H9 (cell line): ENCODE results near the gene EDAR. TPM values are rescaled to one million over a fixed set of nuclear protein-coding genes. Genes with fewer than 3 reads are reported as not detected.

Experiments
- DNase-seq: peaks from one replicate; pipeline ENCODE4 v3.0.0-alpha.2; 2017
- H2AFZ ChIP-seq: one replicate; pipeline ENCODE4 v1.6.1; 2013; ENCODE audit warnings: mild to moderate bottlenecking, low read length, control low read depth, moderate library complexity
- H2AK5ac ChIP-seq: 2 replicates; pipeline ENCODE4 v1.6.1; 2013; ENCODE audit warnings: low read length, control low read depth, mixed read lengths; ENCODE audit not compliant: insufficient read length
- H2BK120ac ChIP-seq: one replicate; pipeline ENCODE4 v1.6.1; 2013; ENCODE audit warnings: low read depth, mild to moderate bottlenecking, low read length, control low read depth, inconsistent platforms; ENCODE audit not compliant: poor library complexity, severe bottlenecking
- H2BK12ac ChIP-seq: 2 replicates; pipeline ENCODE4 v1.6.1; 2013; ENCODE audit warnings: low read length, control low read depth, mixed read lengths, low read depth; ENCODE audit not compliant: insufficient read length
- H2BK15ac ChIP-seq: 2 replicates; pipeline ENCODE4 v1.6.1; 2013; ENCODE audit warnings: low read depth, low read length, control low read depth
- H2BK20ac ChIP-seq: one replicate; pipeline ENCODE4 v1.6.1; 2013; ENCODE audit warnings: low read depth, mild to moderate bottlenecking, low read length, control low read depth, inconsistent platforms; ENCODE audit not compliant: poor library complexity, severe bottlenecking
- H2BK5ac ChIP-seq: 2 replicates; pipeline ENCODE4 v1.6.1; 2013; ENCODE audit warnings: low read length, control low read depth, mixed read lengths; ENCODE audit not compliant: insufficient read length
- H3K14ac ChIP-seq: 2 replicates; pipeline ENCODE4 v1.6.1; 2013; ENCODE audit warnings: low read length, control low read depth; ENCODE audit not compliant: insufficient read depth
- H3K18ac ChIP-seq: 2 replicates; pipeline ENCODE4 v1.6.1; 2013; ENCODE audit warnings: low read depth, mild to moderate bottlenecking, mixed read lengths, low read length, control low read depth; ENCODE audit not compliant: insufficient read length
- H3K23ac ChIP-seq: 2 replicates; pipeline ENCODE4 v1.6.1; 2013; ENCODE audit warnings: low read length, control low read depth, mixed read lengths, low read depth; ENCODE audit not compliant: insufficient read length
- H3K23me2 ChIP-seq: 2 replicates; pipeline ENCODE4 v1.6.1; 2013; ENCODE audit warnings: low read depth, mild to moderate bottlenecking, mixed read lengths, low read length, control low read depth; ENCODE audit not compliant: insufficient read length, poor library complexity, severe bottlenecking
- H3K27ac ChIP-seq: 2 replicates; pipeline ENCODE4 v1.5.1; 2013; ENCODE audit warnings: low read length, control low read depth, mixed read lengths, low read depth; ENCODE audit not compliant: insufficient read length
- H3K27me3 ChIP-seq: 2 replicates; pipeline ENCODE4 v1.6.1; 2013; ENCODE audit warnings: low read length, control low read depth, inconsistent platforms; ENCODE audit not compliant: insufficient read depth
- H3K4ac ChIP-seq: 2 replicates; pipeline ENCODE4 v1.6.1; 2013; ENCODE audit warnings: low read depth, mild to moderate bottlenecking, control low read depth, inconsistent platforms, low read length, moderate library complexity
- H3K4me1 ChIP-seq: 2 replicates; pipeline ENCODE4 v1.6.1; 2013; ENCODE audit warnings: low read length, control low read depth, inconsistent platforms; ENCODE audit not compliant: insufficient read depth
- H3K4me2 ChIP-seq: 2 replicates; pipeline ENCODE4 v1.6.1; 2013; ENCODE audit warnings: low read length, control low read depth, mixed read lengths; ENCODE audit not compliant: insufficient read length, insufficient read depth
- H3K56ac ChIP-seq: 2 replicates; pipeline ENCODE4 v1.6.1; 2013; ENCODE audit warnings: low read depth, mild to moderate bottlenecking, mixed read lengths, low read length, control low read depth; ENCODE audit not compliant: insufficient read length
- H3K79me1 ChIP-seq: 2 replicates; pipeline ENCODE4 v1.6.1; 2013; ENCODE audit warnings: low read depth, mild to moderate bottlenecking, moderate library complexity, low read length, control low read depth, inconsistent platforms; ENCODE audit not compliant: insufficient read depth, poor library complexity, severe bottlenecking
- H3K79me2 ChIP-seq: 2 replicates; pipeline ENCODE4 v1.6.1; 2013; ENCODE audit warnings: low read length, control low read depth, inconsistent platforms; ENCODE audit not compliant: insufficient read depth
- H3K9ac ChIP-seq: 2 replicates; pipeline ENCODE4 v1.6.1; 2013; ENCODE audit warnings: low read length, control low read depth, mixed read lengths; ENCODE audit not compliant: insufficient read length; ENCODE audit errors: extremely low read depth
- H3K9me3 ChIP-seq: one replicate; pipeline ENCODE4 v1.6.1; 2013; ENCODE audit warnings: low read depth, low read length, inconsistent platforms; ENCODE audit not compliant: control insufficient read depth
- H3T11ph ChIP-seq: one replicate; pipeline ENCODE4 v1.6.1; 2013; ENCODE audit warnings: mild to moderate bottlenecking, low read length, control low read depth, inconsistent platforms
- H4K20me1 ChIP-seq: one replicate; pipeline ENCODE4 v1.6.1; 2013; ENCODE audit not compliant: control insufficient read depth, insufficient read length, insufficient read depth
- H4K5ac ChIP-seq: 2 replicates; pipeline ENCODE4 v1.6.1; 2013; ENCODE audit warnings: low read depth, mild to moderate bottlenecking, mixed read lengths, low read length, control low read depth; ENCODE audit not compliant: insufficient read length
- H4K8ac ChIP-seq: replicated peaks from 2 replicates; pipeline ENCODE4 v1.6.1; 2013; ENCODE audit warnings: low read length, control low read depth, mixed read lengths, low read depth; ENCODE audit not compliant: insufficient read length
- H4K91ac ChIP-seq: 2 replicates; pipeline ENCODE4 v1.6.1; 2013; ENCODE audit warnings: low read depth, mild to moderate bottlenecking, moderate library complexity, mixed read lengths, low read length, control low read depth; ENCODE audit not compliant: insufficient read length
- H3K27ac Mint-ChIP-seq, 3 experiments: 2 replicates in 2 of 3; 3 replicates in 1 of 3; pipeline ENCODE4 v1.8.0; 2020 to 2021; ENCODE audit warnings: mixed read lengths in 3 of 3, mild to moderate bottlenecking in 1 of 3, moderate library complexity in 1 of 3
- H3K27me3 Mint-ChIP-seq: 2 replicates; pipeline ENCODE4 v1.8.0; 2021; ENCODE audit warnings: low read depth, mild to moderate bottlenecking, moderate library complexity, mixed read lengths
- H3K36me3 Mint-ChIP-seq, 3 experiments: 2 replicates in 2 of 3; 3 replicates in 1 of 3; pipeline ENCODE4 v1.8.0; 2020 to 2021; ENCODE audit warnings: low read depth in 3 of 3, mixed read lengths in 3 of 3; ENCODE audit not compliant: insufficient read depth in 1 of 3
- H3K4me1 Mint-ChIP-seq, 2 experiments: 2 replicates each; pipeline ENCODE4 v1.8.0; 2020; ENCODE audit warnings: mixed read lengths in 2 of 2
- H3K4me3 Mint-ChIP-seq, 2 experiments: 2 replicates in 1 of 2; 3 replicates in 1 of 2; pipeline ENCODE4 v1.8.0; 2020 to 2021; ENCODE audit warnings: mild to moderate bottlenecking in 2 of 2, mixed read lengths in 2 of 2, moderate library complexity in 1 of 2
- H3K9me3 Mint-ChIP-seq, 2 experiments: 2 replicates in 1 of 2; 3 replicates in 1 of 2; pipeline ENCODE4 v1.8.0; 2020; ENCODE audit warnings: mild to moderate bottlenecking in 2 of 2, mixed read lengths in 2 of 2, moderate library complexity in 1 of 2
- WGBS: extraction: QIAGEN DNeasy Blood & Tissue Kit; methylation state at CpG from one replicate; pipeline ENCODE4 v1.1.7; 2013; ENCODE audit warnings: missing lambda C conversion rate, low lambda C conversion rate, mixed read lengths; ENCODE audit not compliant: insufficient read length; ENCODE audit errors: extremely low coverage; 5-methylcytosine and 5-hydroxymethylcytosine counted together
- total RNA-seq: library from RNA; stranded (reverse); gene quantifications from 2 replicates; pipeline ENCODE4 v1.2.1, GENCODE V29; 2021
- TF ChIP-seq, protein P1 (sequence below): fragments of 200-600 bp; sonication (generic); conservative IDR thresholded peaks from 3 replicates; pipeline ENCODE4 v1.8.0; 2021; ENCODE audit warnings: antibody characterized with exemption, mild to moderate bottlenecking

The EDAR gene
- total RNA-seq, 1 experiment from 2014 or later, result not detected

DNA sequence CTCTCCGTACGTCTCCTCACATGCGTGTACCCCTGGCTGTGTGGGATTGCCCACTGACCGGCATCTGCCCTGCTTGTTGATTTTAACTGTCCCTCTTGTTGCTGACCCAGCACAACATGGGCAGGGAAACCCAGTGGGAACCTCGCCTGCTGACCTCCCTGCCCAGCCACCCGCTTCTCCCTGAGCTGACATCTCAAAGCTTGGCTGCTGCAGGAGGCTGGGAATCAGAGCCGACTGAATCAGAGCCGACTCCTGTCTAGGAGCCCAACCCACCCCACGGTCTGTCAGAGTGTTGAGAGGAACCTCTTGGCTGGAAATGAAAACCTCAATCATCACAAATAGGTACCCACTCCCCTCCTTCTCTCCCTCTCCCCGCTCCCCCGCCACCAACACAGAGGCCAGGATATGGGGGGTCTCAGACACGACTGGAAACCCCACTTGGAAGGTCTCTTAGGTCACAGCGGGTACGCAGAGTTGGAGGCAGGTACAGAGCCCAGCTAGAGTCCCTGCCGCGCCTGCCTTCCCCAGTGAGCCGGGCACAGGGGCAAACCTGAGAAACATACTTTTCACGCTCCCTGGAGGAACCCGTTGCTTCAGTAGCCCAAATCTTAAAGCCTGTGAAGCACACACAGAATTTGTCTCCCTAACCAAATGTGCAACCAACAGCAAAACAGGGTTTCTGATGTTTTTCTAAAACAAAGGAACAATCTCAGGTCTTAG, 784 bp downstream of the EDAR start:
- Mint-ChIP-seq H3K9me3 (no peaks in the 10 kb centered on the region), H3K36me3 (no peaks in the 10 kb centered on the region), H3K4me3 (no peak overlapping the region), H3K4me1 (peaks cover 4 to 8% of the 10 kb centered on the region in 2 experiments; a peak in 3 of 4 replicates), H3K27me3 (peaks cover 18% of the 10 kb centered on the region), H3K27ac (peak overlapping the region in 1 of 3 experiments; percentile 71; a peak in 2 of 7 replicates)
- no peak overlapping the region for H2BK120ac ChIP-seq
- H2BK15ac ChIP-seq, result no peak overlapping the region
- WGBS, result no CpG with 5 or more reads among the region's 19 CpGs
- no peaks in the 10 kb centered on the region for H3K4me1 ChIP-seq
- no peak overlapping the region for H3K4me2 ChIP-seq
- no peaks in the 10 kb centered on the region for H3K9me3 ChIP-seq
- DNase-seq, result no peak
- H3K27me3 ChIP-seq, result no peaks in the 10 kb centered on the region
- no peak overlapping the region for H3T11ph ChIP-seq
- H3K14ac ChIP-seq, result no peak overlapping the region
- no peak overlapping the region for H3K56ac ChIP-seq
- no peak overlapping the region for H2BK20ac ChIP-seq
- H3K4ac ChIP-seq, result no peak overlapping the region
- H2AFZ ChIP-seq, result no peak overlapping the region
- no peaks in the 10 kb centered on the region for H3K79me1 ChIP-seq
- H3K27ac ChIP-seq, result no peak overlapping the region
- H4K20me1 ChIP-seq, result no peaks in the 10 kb centered on the region
- no peak overlapping the region for H3K23ac ChIP-seq
- TF ChIP-seq, protein P1, sequence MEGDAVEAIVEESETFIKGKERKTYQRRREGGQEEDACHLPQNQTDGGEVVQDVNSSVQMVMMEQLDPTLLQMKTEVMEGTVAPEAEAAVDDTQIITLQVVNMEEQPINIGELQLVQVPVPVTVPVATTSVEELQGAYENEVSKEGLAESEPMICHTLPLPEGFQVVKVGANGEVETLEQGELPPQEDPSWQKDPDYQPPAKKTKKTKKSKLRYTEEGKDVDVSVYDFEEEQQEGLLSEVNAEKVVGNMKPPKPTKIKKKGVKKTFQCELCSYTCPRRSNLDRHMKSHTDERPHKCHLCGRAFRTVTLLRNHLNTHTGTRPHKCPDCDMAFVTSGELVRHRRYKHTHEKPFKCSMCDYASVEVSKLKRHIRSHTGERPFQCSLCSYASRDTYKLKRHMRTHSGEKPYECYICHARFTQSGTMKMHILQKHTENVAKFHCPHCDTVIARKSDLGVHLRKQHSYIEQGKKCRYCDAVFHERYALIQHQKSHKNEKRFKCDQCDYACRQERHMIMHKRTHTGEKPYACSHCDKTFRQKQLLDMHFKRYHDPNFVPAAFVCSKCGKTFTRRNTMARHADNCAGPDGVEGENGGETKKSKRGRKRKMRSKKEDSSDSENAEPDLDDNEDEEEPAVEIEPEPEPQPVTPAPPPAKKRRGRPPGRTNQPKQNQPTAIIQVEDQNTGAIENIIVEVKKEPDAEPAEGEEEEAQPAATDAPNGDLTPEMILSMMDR, result no peak
- H2AK5ac ChIP-seq, result no peak overlapping the region
- no peak overlapping the region for H2BK5ac ChIP-seq
- H4K8ac ChIP-seq, result no peak overlapping the region
- no peak overlapping the region for H2BK12ac ChIP-seq
- no peak overlapping the region for H4K91ac ChIP-seq
- H3K79me2 ChIP-seq, result no peaks in the 10 kb centered on the region
- H3K9ac ChIP-seq, result no peak overlapping the region
- H4K5ac ChIP-seq, result no peak overlapping the region
- H3K18ac ChIP-seq, result no peak overlapping the region
- H3K23me2 ChIP-seq, result no peaks in the 10 kb centered on the region
